Measurements from ENCODE around the gene TRIM28. TPM values are rescaled to one million over a fixed set of nuclear protein-coding genes. Genes with fewer than 3 reads are reported as not detected.
A peak's percentile ranks its signal among the peaks of the same experiment; 100 is the strongest.

The TRIM28 gene
- total RNA-seq, 2 donors from 2014 or later, result 809 to 859 TPM

- no peak overlapping the region for H3K4me3 Mint-ChIP-seq
- H3K4me3 ChIP-seq (ENCODE audit: low read length), result no peak overlapping the region
- H3K27ac ChIP-seq (ENCODE audit: low read depth, low read length), result no peak overlapping the region
- H3K9me3 ChIP-seq (ENCODE audit: control insufficient read depth, low read length), result no peaks in the 10 kb centered on the region
- H3K36me3 ChIP-seq (ENCODE audit: control insufficient read depth, insufficient read depth, low read length), result peaks cover 84% of the 10 kb centered on the region
- no peaks in the 10 kb centered on the region for H3K9me3 Mint-ChIP-seq
- peaks cover 4% of the 10 kb centered on the region for H3K4me1 ChIP-seq (ENCODE audit: control insufficient read depth, insufficient read depth, low read length)
- WGBS, 2 experiments (ENCODE audit: insufficient coverage in 1 of 2, insufficient read length in 1 of 2), result 97% methylated on average over 9 to 13 of the region's 13 CpGs
- H3K9ac ChIP-seq (ENCODE audit: extremely low read depth, low read length, poor library complexity, severe bottlenecking), result no peak overlapping the region
- peaks cover 29% of the 10 kb centered on the region for H3K4me1 Mint-ChIP-seq
- peak overlapping the region; percentile 70 for H3K27ac Mint-ChIP-seq
- no peaks in the 10 kb centered on the region for H3K27me3 ChIP-seq (ENCODE audit: control insufficient read depth, insufficient read depth, low read length, poor library complexity, severe bottlenecking)
- peaks cover 65% of the 10 kb centered on the region for H3K36me3 Mint-ChIP-seq (ENCODE audit: low read depth)
- no peak for DNase-seq
- TF ChIP-seq CTCF (conservative IDR thresholded peaks at IDR 0.05), result no peak
- no peaks in the 10 kb centered on the region for H3K27me3 Mint-ChIP-seq (ENCODE audit: insufficient read depth)
These were observed 6.7 kb downstream of the TRIM28 start for GRCh38 chr19:58550362-58551122.

- WGBS, 2 experiments (ENCODE audit: insufficient coverage in 1 of 2, insufficient read length in 1 of 2), result 67 to 100% methylated on average over 1 of the region's 1 CpG
- no peaks in the 10 kb centered on the region for H3K9me3 Mint-ChIP-seq
- H3K36me3 Mint-ChIP-seq (ENCODE audit: low read depth), result peaks cover 61% of the 10 kb centered on the region
- no peak for DNase-seq
- H3K27ac Mint-ChIP-seq, result peak overlapping the region; percentile 70
- H3K4me1 Mint-ChIP-seq, result peaks cover 25% of the 10 kb centered on the region
- H3K27me3 Mint-ChIP-seq (ENCODE audit: insufficient read depth), result no peaks in the 10 kb centered on the region
- Histone ChIP-seq H3K9me3 (ENCODE audit: control insufficient read depth, low read length) (no peaks in the 10 kb centered on the region), H3K4me1 (ENCODE audit: control insufficient read depth, insufficient read depth, low read length) (peaks cover 4% of the 10 kb centered on the region), H3K36me3 (ENCODE audit: control insufficient read depth, insufficient read depth, low read length) (peaks cover 82% of the 10 kb centered on the region), H3K27me3 (ENCODE audit: control insufficient read depth, insufficient read depth, low read length, poor library complexity, severe bottlenecking) (no peaks in the 10 kb centered on the region), H3K27ac (ENCODE audit: low read depth, low read length) (no peak overlapping the region), H3K4me3 (ENCODE audit: low read length) (no peak overlapping the region), H3K9ac (ENCODE audit: extremely low read depth, low read length, poor library complexity, severe bottlenecking) (no peak overlapping the region)
- TF ChIP-seq CTCF (conservative IDR thresholded peaks at IDR 0.05), result no peak
- no peak overlapping the region for H3K4me3 Mint-ChIP-seq
These were observed 7.2 kb downstream of the TRIM28 start for GRCh38 chr19:58551123-58551497.

GRCh38 chr19:58551577-58552471, 8.0 kb downstream of the TRIM28 start:
- Mint-ChIP-seq H3K4me3 (no peak overlapping the region), H3K4me1 (peaks cover 25% of the 10 kb centered on the region), H3K27ac (no peak overlapping the region), H3K36me3 (ENCODE audit: low read depth) (peaks cover 61% of the 10 kb centered on the region), H3K9me3 (no peaks in the 10 kb centered on the region), H3K27me3 (ENCODE audit: insufficient read depth) (no peaks in the 10 kb centered on the region)
- TF ChIP-seq CTCF (conservative IDR thresholded peaks at IDR 0.05), result no peak
- Histone ChIP-seq H3K36me3 (ENCODE audit: control insufficient read depth, insufficient read depth, low read length) (peaks cover 82% of the 10 kb centered on the region), H3K4me1 (ENCODE audit: control insufficient read depth, insufficient read depth, low read length) (peaks cover 4% of the 10 kb centered on the region), H3K4me3 (ENCODE audit: low read length) (no peak overlapping the region), H3K27ac (ENCODE audit: low read depth, low read length) (no peak overlapping the region), H3K9ac (ENCODE audit: extremely low read depth, low read length, poor library complexity, severe bottlenecking) (no peak overlapping the region), H3K27me3 (ENCODE audit: control insufficient read depth, insufficient read depth, low read length, poor library complexity, severe bottlenecking) (no peaks in the 10 kb centered on the region), H3K9me3 (ENCODE audit: control insufficient read depth, low read length) (no peaks in the 10 kb centered on the region)
- WGBS, 2 experiments (ENCODE audit: insufficient coverage in 1 of 2, insufficient read length in 1 of 2), result 96 to 99% methylated on average over 14 to 18 of the region's 18 CpGs
- DNase-seq, result peak; percentile 52
